Fibroblast of lung (primary cell): Measurements from ENCODE around the gene NEK10. TPM values are rescaled to one million over a fixed set of nuclear protein-coding genes. Genes with fewer than 3 reads are reported as not detected.

Experiments
- DNase-seq, 2 donors: peaks; one replicate each; pipeline versions ENCODE4 v3.0.0 to v3.0.0-alpha.2; 2010; ENCODE audit warnings: low read depth in 2 of 2
- H2AFZ ChIP-seq: 2 replicates; pipeline ENCODE4 v1.5.1; 2012; ENCODE audit warnings: low read length, control low read depth, inconsistent platforms
- H3K27ac ChIP-seq: 2 replicates; pipeline ENCODE4 v1.5.1; 2011; ENCODE audit warnings: low read length, control low read depth; ENCODE audit not compliant: insufficient read depth
- H3K27me3 ChIP-seq: 2 replicates; pipeline ENCODE4 v1.5.1; 2011; ENCODE audit warnings: mild to moderate bottlenecking, low read length; ENCODE audit not compliant: control insufficient read depth, insufficient read depth
- H3K36me3 ChIP-seq: 2 replicates; pipeline ENCODE4 v1.5.1; 2011; ENCODE audit warnings: low read length; ENCODE audit not compliant: control insufficient read depth, insufficient read depth
- H3K4me1 ChIP-seq: 2 replicates; pipeline ENCODE4 v1.5.1; 2011; ENCODE audit warnings: low read length; ENCODE audit not compliant: control insufficient read depth, insufficient read depth; ENCODE audit errors: extremely low read depth
- H3K4me2 ChIP-seq: 2 replicates; pipeline ENCODE4 v1.5.1; 2011; ENCODE audit warnings: low read length, control low read depth; ENCODE audit not compliant: insufficient read depth; ENCODE audit errors: extremely low read depth
- H3K4me3 ChIP-seq, 4 experiments: fragments of 200-600 bp in 1 of 4; sonication (generic) in 1 of 4; replicated peaks in 1 of 4; 2 replicates each; pipeline ENCODE4 v1.5.1; 2011 to 2016; ENCODE audit warnings: low read length in 4 of 4, low read depth in 3 of 4, mild to moderate bottlenecking in 3 of 4, control low read depth in 2 of 4, inconsistent platforms in 1 of 4, mixed read lengths in 1 of 4; ENCODE audit not compliant: insufficient read depth in 1 of 4; ENCODE audit errors: control extremely low read depth in 1 of 4
- H3K79me2 ChIP-seq: 2 replicates; pipeline ENCODE4 v1.5.1; 2012; ENCODE audit warnings: mild to moderate bottlenecking, low read length, inconsistent platforms; ENCODE audit not compliant: control insufficient read depth, insufficient read depth
- H3K9ac ChIP-seq: 2 replicates; pipeline ENCODE4 v1.5.1; 2011; ENCODE audit warnings: mild to moderate bottlenecking, low read length, control low read depth; ENCODE audit not compliant: insufficient read depth
- H3K9me3 ChIP-seq: 2 replicates; pipeline ENCODE4 v1.5.1; 2012; ENCODE audit warnings: low read depth, low read length; ENCODE audit not compliant: control insufficient read depth, insufficient read depth
- H4K20me1 ChIP-seq: 2 replicates; pipeline ENCODE4 v1.5.1; 2011; ENCODE audit warnings: low read length; ENCODE audit not compliant: control insufficient read depth, insufficient read depth; ENCODE audit errors: extremely low read depth
- CTCF ChIP-seq, 2 donors: IDR thresholded peaks in 1 of 2; conservative IDR thresholded peaks in 1 of 2; 1 replicate in 1 of 2; 2 replicates in 1 of 2; pipeline ENCODE4 v1.5.1; 2011 to 2012; ENCODE audit warnings: low read length in 2 of 2, control low read depth in 1 of 2, inconsistent platforms in 1 of 2, low read depth in 1 of 2, mild to moderate bottlenecking in 1 of 2
- EZH2 ChIP-seq: IDR thresholded peaks from 2 replicates; pipeline ENCODE4 v1.5.1; 2012; ENCODE audit warnings: low read length, control low read depth, mild to moderate bottlenecking; ENCODE audit errors: missing control alignments
- polyA plus RNA-seq, 2 donors: library from polyadenylated mRNA; depleted of rRNA in 1 of 2; stranded (reverse) in 1 of 2; unstranded in 1 of 2; fragments of >200 nt; gene quantifications; 2 replicates each; pipeline ENCODE4 v1.2.1, GENCODE V29; 2011 to 2012; ENCODE audit warnings: missing spikeins in 1 of 2
- total RNA-seq: library from RNA; depleted of rRNA; stranded (reverse); fragments of >200 nt; gene quantifications from 2 replicates; pipeline ENCODE4 v1.2.1, GENCODE V29; 2014

NEK10 gene
- total and polyA plus RNA-seq, 2 donors (not counting 1 experiment from before 2014, with no cell fraction given) = 1.4 to 23.0 TPM

GRCh38 chr3:27312044-27312668 lies 57.0 kb downstream of the NEK10 start:
- Histone ChIP-seq H3K4me2 (no peak overlapping the region), H3K79me2 (no peaks in the 10 kb centered on the region), H3K9me3 (no peaks in the 10 kb centered on the region), H3K4me3 (no peak overlapping the region), H3K9ac (no peak overlapping the region), H3K4me1 (peaks cover 7% of the 10 kb centered on the region), H2AFZ (peak overlapping the region; percentile 55), H4K20me1 (no peaks in the 10 kb centered on the region), H3K27ac (peak overlapping the region; percentile 45), H3K36me3 (no peaks in the 10 kb centered on the region), H3K27me3 (no peaks in the 10 kb centered on the region)
- TF ChIP-seq EZH2 = no peak
- peak; percentile 64 to 83 for TF ChIP-seq CTCF (conservative IDR thresholded peaks at IDR 0.05 in 1 of 2, IDR thresholded peaks at IDR 0.05 in 1 of 2; ENCODE audit: low read depth in 1 of 2, low read length in 2 of 2)
- DNase-seq = peak; percentile 68 to 79

GRCh38 chr3:27311400-27311799 lies 57.8 kb downstream of the NEK10 start:
- Histone ChIP-seq H3K36me3 (no peaks in the 10 kb centered on the region), H3K4me2 (peak overlapping the region; percentile 4), H3K79me2 (no peaks in the 10 kb centered on the region), H4K20me1 (no peaks in the 10 kb centered on the region), H2AFZ (peak overlapping the region; percentile 27), H3K9me3 (no peaks in the 10 kb centered on the region), H3K9ac (no peak overlapping the region), H3K27ac (peak overlapping the region; percentile 8), H3K27me3 (no peaks in the 10 kb centered on the region), H3K4me3 (no peak overlapping the region), H3K4me1 (peaks cover 7% of the 10 kb centered on the region)
- peak; percentile 64 to 95 for DNase-seq
- no peak for TF ChIP-seq EZH2
- no peak for TF ChIP-seq CTCF (conservative IDR thresholded peaks at IDR 0.05 in 1 of 2, IDR thresholded peaks at IDR 0.05 in 1 of 2; ENCODE audit: low read depth in 1 of 2, low read length in 2 of 2)

- Histone ChIP-seq H3K4me3 (no peak overlapping the region), H4K20me1 (no peaks in the 10 kb centered on the region), H3K36me3 (no peaks in the 10 kb centered on the region), H3K4me1 (peaks cover 7% of the 10 kb centered on the region), H3K79me2 (no peaks in the 10 kb centered on the region), H3K9ac (no peak overlapping the region), H3K9me3 (no peaks in the 10 kb centered on the region), H2AFZ (no peak overlapping the region), H3K27me3 (no peaks in the 10 kb centered on the region), H3K4me2 (no peak overlapping the region), H3K27ac (no peak overlapping the region)
- no peak for TF ChIP-seq CTCF (conservative IDR thresholded peaks at IDR 0.05 in 1 of 2, IDR thresholded peaks at IDR 0.05 in 1 of 2; ENCODE audit: low read depth in 1 of 2, low read length in 2 of 2)
- TF ChIP-seq EZH2 = no peak
- no peak for DNase-seq
These were observed 58.5 kb downstream of the NEK10 start for GRCh38 chr3:27310688-27311087.
